ENCODE data around the gene ECE1. TPM values are rescaled to one million over a fixed set of nuclear protein-coding genes. Genes with fewer than 3 reads are reported as not detected.
A peak's percentile ranks its signal among the peaks of the same experiment; 100 is the strongest.
"Not testable (repeated sequence)": the region's sequence is repeated elsewhere in the genome, so short reads cannot be mapped to it uniquely, and the experiment has no call there.

ECE1 gene
- total RNA-seq, 1 experiment from 2014 or later: 69.8 TPM

- no peak for DNase-seq (ENCODE audit: low read depth)
Measured at GRCh38 chr1:21229246-21230000, 60.8 kb downstream of the ECE1 start.

- DNase-seq (ENCODE audit: low read depth): not testable (repeated sequence)
Measured at GRCh38 chr1:21228224-21228623, 62.0 kb downstream of the ECE1 start.

GRCh38 chr1:21225065-21225464 lies 65.2 kb downstream of the ECE1 start:
- no peak for DNase-seq (ENCODE audit: low read depth)

GRCh38 chr1:21220815-21221214 lies 69.4 kb downstream of the ECE1 start:
- DNase-seq (ENCODE audit: low read depth): no peak

GRCh38 chr1:21219674-21220073 lies 70.6 kb downstream of the ECE1 start:
- no peak for DNase-seq (ENCODE audit: low read depth)

- DNase-seq (ENCODE audit: low read depth): peak; percentile 55
Measured at GRCh38 chr1:21217812-21218596, 72.3 kb downstream of the ECE1 start.

GRCh38 chr1:21216835-21217811 lies 73.1 kb downstream of the ECE1 start:
- peak; percentile 57 for DNase-seq (ENCODE audit: low read depth)

- no peak for DNase-seq (ENCODE audit: low read depth)
Measured at GRCh38 chr1:21212126-21212525, 78.1 kb downstream of the ECE1 start.

- not testable (repeated sequence) for DNase-seq (ENCODE audit: low read depth)
Measured at GRCh38 chr1:21208137-21208700, 82.0 kb downstream of the ECE1 start.

- DNase-seq (ENCODE audit: low read depth): peak; percentile 27
Measured at GRCh38 chr1:21206117-21206516, 84.1 kb downstream of the ECE1 start.

GRCh38 chr1:21205416-21205815 lies 84.8 kb downstream of the ECE1 start:
- DNase-seq (ENCODE audit: low read depth): no peak

GRCh38 chr1:21201650-21202049 lies 88.6 kb downstream of the ECE1 start:
- DNase-seq (ENCODE audit: low read depth): no peak

GRCh38 chr1:21201238-21201637 lies 89.0 kb downstream of the ECE1 start:
- DNase-seq (ENCODE audit: low read depth): not testable (repeated sequence)

- DNase-seq (ENCODE audit: low read depth): peak; percentile 42
Measured at GRCh38 chr1:21200767-21201166, 89.5 kb downstream of the ECE1 start.

GRCh38 chr1:21198929-21199328 lies 91.3 kb downstream of the ECE1 start:
- DNase-seq (ENCODE audit: low read depth): no peak

- no peak for DNase-seq (ENCODE audit: low read depth)
Measured at GRCh38 chr1:21192871-21193270, 97.4 kb downstream of the ECE1 start.

- DNase-seq (ENCODE audit: low read depth): no peak
Measured at GRCh38 chr1:21192284-21192683, 98.0 kb downstream of the ECE1 start.

- DNase-seq (ENCODE audit: low read depth): not testable (repeated sequence)
Measured at GRCh38 chr1:21190771-21191170, 99.5 kb downstream of the ECE1 start.

GRCh38 chr1:21189906-21190500 lies 100.3 kb downstream of the ECE1 start:
- DNase-seq (ENCODE audit: low read depth): no peak

- no peak for DNase-seq (ENCODE audit: low read depth)
Measured at GRCh38 chr1:21189421-21189820, 100.8 kb downstream of the ECE1 start.

GRCh38 chr1:21188235-21188634 lies 102.0 kb downstream of the ECE1 start:
- no peak for DNase-seq (ENCODE audit: low read depth)
